ENCODE measurements around the gene FAM217A. TPM values are rescaled to one million over a fixed set of nuclear protein-coding genes. Genes with fewer than 3 reads are reported as not detected.

FAM217A gene
- total and polyA plus RNA-seq, 9 of the 15 experiments (the other 6 are each of a cell fraction or from before 2014, with no cell fraction given), result not detected

DNA sequence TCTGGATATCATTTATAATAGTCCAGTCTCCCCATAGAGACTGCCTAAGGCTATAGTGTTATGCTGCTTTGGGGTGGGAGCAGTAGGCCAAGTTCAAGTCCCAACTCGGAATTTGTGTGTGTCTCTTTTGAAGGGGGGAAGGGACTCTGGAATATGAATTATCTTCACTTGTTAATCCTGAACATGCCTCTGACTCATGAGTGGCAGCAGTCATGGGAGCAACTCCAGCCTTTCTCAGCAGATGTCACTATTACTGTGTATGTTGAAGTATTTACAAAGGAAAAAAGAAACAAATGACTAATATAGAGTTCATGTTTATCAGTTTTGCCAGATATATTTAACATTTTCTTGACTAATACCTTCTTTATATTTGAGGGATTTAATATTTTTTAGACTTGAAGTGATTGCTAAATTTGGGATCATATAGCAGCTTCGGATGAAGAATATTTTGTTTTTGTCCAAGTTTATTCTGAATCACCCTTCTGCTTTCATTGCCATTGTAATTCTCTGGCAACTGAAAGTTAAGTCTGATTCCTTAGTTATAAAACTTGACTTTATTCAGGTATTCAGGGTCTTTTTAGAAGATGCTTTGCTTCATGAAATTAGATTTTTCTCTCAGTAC is 23.4 kb downstream of the FAM217A start (continued):
- TF ChIP-seq, protein P1, sequence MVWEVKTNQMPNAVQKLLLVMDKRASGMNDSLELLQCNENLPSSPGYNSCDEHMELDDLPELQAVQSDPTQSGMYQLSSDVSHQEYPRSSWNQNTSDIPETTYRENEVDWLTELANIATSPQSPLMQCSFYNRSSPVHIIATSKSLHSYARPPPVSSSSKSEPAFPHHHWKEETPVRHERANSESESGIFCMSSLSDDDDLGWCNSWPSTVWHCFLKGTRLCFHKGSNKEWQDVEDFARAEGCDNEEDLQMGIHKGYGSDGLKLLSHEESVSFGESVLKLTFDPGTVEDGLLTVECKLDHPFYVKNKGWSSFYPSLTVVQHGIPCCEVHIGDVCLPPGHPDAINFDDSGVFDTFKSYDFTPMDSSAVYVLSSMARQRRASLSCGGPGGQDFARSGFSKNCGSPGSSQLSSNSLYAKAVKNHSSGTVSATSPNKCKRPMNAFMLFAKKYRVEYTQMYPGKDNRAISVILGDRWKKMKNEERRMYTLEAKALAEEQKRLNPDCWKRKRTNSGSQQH (CRISPR knock-in tag; IDR thresholded peaks at IDR 0.05), result no peak
- TF ChIP-seq RFX5 (IDR thresholded peaks at IDR 0.05; ENCODE audit: low read depth, low read length) (no peak), JUND (IDR thresholded peaks at IDR 0.05; ENCODE audit: borderline replicate concordance, low read depth, low read length) (peak; percentile 81), JUND (tag; IDR thresholded peaks at IDR 0.05; ENCODE audit: borderline replicate concordance, low read depth, low read length) (peak; percentile 83), SMAD4 (CRISPR knock-in tag; conservative IDR thresholded peaks at IDR 0.05) (no peak), CBFA2T3 (IDR thresholded peaks at IDR 0.05) (peak; percentile 15; the same call in 1 of the 2 replicates), SMARCA4 (IDR thresholded peaks at IDR 0.05) (0 out of 2 replicates have a peak, but pooled peaks have one; percentile 18), FOSL1 (tag; conservative IDR thresholded peaks at IDR 0.05) (peak; percentile 96)
- TF ChIP-seq, protein P2, sequence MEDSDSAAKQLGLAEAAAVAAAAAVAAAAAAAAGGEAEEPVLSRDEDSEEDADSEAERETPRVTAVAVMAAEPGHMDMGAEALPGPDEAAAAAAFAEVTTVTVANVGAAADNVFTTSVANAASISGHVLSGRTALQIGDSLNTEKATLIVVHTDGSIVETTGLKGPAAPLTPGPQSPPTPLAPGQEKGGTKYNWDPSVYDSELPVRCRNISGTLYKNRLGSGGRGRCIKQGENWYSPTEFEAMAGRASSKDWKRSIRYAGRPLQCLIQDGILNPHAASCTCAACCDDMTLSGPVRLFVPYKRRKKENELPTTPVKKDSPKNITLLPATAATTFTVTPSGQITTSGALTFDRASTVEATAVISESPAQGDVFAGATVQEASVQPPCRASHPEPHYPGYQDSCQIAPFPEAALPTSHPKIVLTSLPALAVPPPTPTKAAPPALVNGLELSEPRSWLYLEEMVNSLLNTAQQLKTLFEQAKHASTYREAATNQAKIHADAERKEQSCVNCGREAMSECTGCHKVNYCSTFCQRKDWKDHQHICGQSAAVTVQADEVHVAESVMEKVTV (CRISPR knock-in tag; IDR thresholded peaks at IDR 0.05), result peak; percentile 77
- TF ChIP-seq, protein P3, sequence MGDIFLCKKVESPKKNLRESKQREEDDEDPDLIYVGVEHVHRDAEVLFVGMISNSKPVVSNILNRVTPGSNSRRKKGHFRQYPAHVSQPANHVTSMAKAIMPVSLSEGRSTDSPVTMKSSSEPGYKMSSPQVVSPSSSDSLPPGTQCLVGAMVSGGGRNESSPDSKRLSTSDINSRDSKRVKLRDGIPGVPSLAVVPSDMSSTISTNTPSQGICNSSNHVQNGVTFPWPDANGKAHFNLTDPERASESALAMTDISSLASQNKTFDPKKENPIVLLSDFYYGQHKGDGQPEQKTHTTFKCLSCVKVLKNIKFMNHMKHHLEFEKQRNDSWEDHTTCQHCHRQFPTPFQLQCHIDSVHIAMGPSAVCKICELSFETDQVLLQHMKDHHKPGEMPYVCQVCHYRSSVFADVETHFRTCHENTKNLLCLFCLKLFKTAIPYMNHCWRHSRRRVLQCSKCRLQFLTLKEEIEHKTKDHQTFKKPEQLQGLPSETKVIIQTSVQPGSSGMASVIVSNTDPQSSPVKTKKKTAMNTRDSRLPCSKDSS (IDR thresholded peaks at IDR 0.05; ENCODE audit: low read depth, partially characterized antibody), result no peak
- TF ChIP-seq, protein P4, sequence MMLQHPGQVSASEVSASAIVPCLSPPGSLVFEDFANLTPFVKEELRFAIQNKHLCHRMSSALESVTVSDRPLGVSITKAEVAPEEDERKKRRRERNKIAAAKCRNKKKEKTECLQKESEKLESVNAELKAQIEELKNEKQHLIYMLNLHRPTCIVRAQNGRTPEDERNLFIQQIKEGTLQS (IDR thresholded peaks at IDR 0.05), result peak; percentile 74
- TF ChIP-seq, protein P4 (CRISPR knock-in tag; conservative IDR thresholded peaks at IDR 0.05), result no peak
- TF ChIP-seq, protein P5, sequence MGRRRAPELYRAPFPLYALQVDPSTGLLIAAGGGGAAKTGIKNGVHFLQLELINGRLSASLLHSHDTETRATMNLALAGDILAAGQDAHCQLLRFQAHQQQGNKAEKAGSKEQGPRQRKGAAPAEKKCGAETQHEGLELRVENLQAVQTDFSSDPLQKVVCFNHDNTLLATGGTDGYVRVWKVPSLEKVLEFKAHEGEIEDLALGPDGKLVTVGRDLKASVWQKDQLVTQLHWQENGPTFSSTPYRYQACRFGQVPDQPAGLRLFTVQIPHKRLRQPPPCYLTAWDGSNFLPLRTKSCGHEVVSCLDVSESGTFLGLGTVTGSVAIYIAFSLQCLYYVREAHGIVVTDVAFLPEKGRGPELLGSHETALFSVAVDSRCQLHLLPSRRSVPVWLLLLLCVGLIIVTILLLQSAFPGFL (CRISPR knock-in tag; IDR thresholded peaks at IDR 0.05), result no peak
- TF ChIP-seq, protein P6, sequence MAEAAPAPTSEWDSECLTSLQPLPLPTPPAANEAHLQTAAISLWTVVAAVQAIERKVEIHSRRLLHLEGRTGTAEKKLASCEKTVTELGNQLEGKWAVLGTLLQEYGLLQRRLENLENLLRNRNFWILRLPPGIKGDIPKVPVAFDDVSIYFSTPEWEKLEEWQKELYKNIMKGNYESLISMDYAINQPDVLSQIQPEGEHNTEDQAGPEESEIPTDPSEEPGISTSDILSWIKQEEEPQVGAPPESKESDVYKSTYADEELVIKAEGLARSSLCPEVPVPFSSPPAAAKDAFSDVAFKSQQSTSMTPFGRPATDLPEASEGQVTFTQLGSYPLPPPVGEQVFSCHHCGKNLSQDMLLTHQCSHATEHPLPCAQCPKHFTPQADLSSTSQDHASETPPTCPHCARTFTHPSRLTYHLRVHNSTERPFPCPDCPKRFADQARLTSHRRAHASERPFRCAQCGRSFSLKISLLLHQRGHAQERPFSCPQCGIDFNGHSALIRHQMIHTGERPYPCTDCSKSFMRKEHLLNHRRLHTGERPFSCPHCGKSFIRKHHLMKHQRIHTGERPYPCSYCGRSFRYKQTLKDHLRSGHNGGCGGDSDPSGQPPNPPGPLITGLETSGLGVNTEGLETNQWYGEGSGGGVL (CRISPR knock-in tag; IDR thresholded peaks at IDR 0.05), result no peak
- TF ChIP-seq, protein P7, sequence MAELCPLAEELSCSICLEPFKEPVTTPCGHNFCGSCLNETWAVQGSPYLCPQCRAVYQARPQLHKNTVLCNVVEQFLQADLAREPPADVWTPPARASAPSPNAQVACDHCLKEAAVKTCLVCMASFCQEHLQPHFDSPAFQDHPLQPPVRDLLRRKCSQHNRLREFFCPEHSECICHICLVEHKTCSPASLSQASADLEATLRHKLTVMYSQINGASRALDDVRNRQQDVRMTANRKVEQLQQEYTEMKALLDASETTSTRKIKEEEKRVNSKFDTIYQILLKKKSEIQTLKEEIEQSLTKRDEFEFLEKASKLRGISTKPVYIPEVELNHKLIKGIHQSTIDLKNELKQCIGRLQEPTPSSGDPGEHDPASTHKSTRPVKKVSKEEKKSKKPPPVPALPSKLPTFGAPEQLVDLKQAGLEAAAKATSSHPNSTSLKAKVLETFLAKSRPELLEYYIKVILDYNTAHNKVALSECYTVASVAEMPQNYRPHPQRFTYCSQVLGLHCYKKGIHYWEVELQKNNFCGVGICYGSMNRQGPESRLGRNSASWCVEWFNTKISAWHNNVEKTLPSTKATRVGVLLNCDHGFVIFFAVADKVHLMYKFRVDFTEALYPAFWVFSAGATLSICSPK (IDR thresholded peaks at IDR 0.05; ENCODE audit: borderline replicate concordance), result no peak
